MG63 (cell line): ENCODE results near the gene SERPINH1. TPM values are rescaled to one million over a fixed set of nuclear protein-coding genes. Genes with fewer than 3 reads are reported as not detected.
A peak's percentile ranks its signal among the peaks of the same experiment; 100 is the strongest.

Source experiments
- DNase-seq: peaks from one replicate; pipeline ENCODE4 v3.0.0-alpha.2; 2020
- H3K27me3 ChIP-seq: fragments of 250-450 bp; sonication (Bioruptor Pico); 2 replicates; pipeline ENCODE4 v1.5.1; 2020; ENCODE audit warnings: mild to moderate bottlenecking, moderate library complexity
- H3K36me3 ChIP-seq: fragments of 250-450 bp; sonication (Bioruptor Pico); 2 replicates; pipeline ENCODE4 v1.5.1; 2020; ENCODE audit warnings: mild to moderate bottlenecking, moderate library complexity
- H3K4me3 ChIP-seq: fragments of 250-450 bp; sonication (Bioruptor Pico); 2 replicates; pipeline ENCODE4 v1.5.1; 2020; ENCODE audit warnings: mild to moderate bottlenecking, moderate library complexity
- H3K9me3 ChIP-seq: fragments of 250-450 bp; sonication (Bioruptor Pico); 2 replicates; pipeline ENCODE4 v1.5.1; 2020; ENCODE audit warnings: mild to moderate bottlenecking, moderate library complexity
- total RNA-seq: library from RNA; depleted of rRNA; stranded (reverse); fragments of >200 nt; shearing (Covaris generic); gene quantifications from 2 replicates; pipeline ENCODE4 v1.2.3, GENCODE V29; 2014; ENCODE audit warnings: low replicate concordance; rRNA removed

Gene SERPINH1
- total RNA-seq, result 1,157 and 1,275 TPM in 2 replicates

- Histone ChIP-seq H3K36me3 (peaks cover 44% of the 10 kb centered on the region), H3K9me3 (no peaks in the 10 kb centered on the region), H3K4me3 (peak within 1 kb of the TSS; percentile 94), H3K27me3 (no peaks in the 10 kb centered on the region)
- peak; percentile 90 for DNase-seq
Observed at GRCh38 chr11:75562048-75562835, at the start of gene SERPINH1. TSS of gene SERPINH1 (plus strand) at chr11:75562253. CDS start at chr11:75566350, 4,097 bp downstream.

DNA sequence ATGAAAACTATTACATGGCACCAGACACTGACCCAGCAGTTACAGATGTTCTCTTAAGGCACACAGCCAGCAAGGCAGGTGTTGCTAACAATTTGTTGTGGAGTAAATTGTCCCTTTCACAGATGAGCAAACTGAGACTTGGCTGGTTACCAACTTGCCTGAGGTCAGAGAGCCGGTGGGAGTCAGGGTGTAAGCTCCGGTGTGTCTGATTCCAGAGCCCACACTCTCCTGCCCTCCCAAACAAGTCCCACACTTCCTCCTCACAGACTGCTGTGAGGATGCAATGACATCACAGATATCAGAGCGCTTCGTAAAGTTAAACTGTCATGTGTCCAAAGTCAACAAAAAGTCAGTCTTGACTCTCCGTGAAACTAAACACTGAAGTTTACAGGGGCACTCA, 48.8 kb upstream of the SERPINH1 start:
- Histone ChIP-seq H3K9me3 (no peaks in the 10 kb centered on the region), H3K36me3 (no peaks in the 10 kb centered on the region), H3K27me3 (no peaks in the 10 kb centered on the region), H3K4me3 (no peak overlapping the region)
- DNase-seq, result no peak

- Histone ChIP-seq H3K27me3 (no peaks in the 10 kb centered on the region), H3K4me3 (no peak overlapping the region), H3K9me3 (no peaks in the 10 kb centered on the region), H3K36me3 (no peaks in the 10 kb centered on the region)
- DNase-seq, result no peak
Observed at GRCh38 chr11:75514596-75514995, 47.5 kb upstream of the SERPINH1 start.

DNA sequence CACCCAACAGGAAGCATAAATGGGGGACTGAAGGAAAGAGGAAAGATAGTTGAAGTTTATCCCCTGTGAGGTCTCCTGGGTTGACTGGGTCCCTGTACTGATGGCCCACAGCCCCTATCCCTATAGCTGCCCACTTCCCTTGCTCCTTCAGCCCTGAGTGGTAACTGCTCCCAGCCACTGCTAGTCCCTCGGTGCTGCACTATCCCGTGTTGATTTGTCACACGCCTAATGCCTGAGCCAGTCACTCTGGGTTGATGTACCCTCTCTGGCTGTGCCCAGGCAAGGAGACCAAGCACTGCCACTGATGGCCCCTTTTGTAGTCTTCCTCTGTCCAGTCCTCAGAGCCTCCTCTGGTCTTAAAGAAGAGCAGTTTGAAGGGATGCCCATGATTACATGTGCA, 45.9 kb upstream of the SERPINH1 start:
- no peaks in the 10 kb centered on the region for H3K36me3 ChIP-seq
- no peak for DNase-seq
- no peaks in the 10 kb centered on the region for H3K9me3 ChIP-seq
- no peak overlapping the region for H3K4me3 ChIP-seq
- H3K27me3 ChIP-seq, result no peaks in the 10 kb centered on the region

DNA sequence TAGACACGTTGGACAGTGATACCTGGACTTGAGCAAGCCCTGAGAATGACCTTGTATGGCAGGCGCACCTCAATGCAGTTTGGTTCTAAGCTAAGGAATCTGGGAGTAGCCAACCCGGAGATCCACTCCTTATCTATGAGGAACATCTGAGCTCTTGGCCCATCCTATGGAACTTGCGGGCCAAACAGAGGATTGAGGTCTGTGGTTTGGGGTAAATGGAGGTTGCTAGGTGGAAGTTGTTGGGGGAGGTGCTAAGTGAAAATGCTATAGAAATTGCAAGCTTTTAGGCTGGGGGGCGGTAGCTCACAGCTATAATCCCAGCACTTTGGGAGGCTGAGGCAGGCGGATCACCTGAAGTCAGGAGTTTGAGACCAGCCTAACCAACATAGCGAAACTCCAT, 45.2 kb upstream of the SERPINH1 start:
- H3K27me3 ChIP-seq, result no peaks in the 10 kb centered on the region
- no peak for DNase-seq
- no peaks in the 10 kb centered on the region for H3K9me3 ChIP-seq
- H3K36me3 ChIP-seq, result no peaks in the 10 kb centered on the region
- no peak overlapping the region for H3K4me3 ChIP-seq

DNA sequence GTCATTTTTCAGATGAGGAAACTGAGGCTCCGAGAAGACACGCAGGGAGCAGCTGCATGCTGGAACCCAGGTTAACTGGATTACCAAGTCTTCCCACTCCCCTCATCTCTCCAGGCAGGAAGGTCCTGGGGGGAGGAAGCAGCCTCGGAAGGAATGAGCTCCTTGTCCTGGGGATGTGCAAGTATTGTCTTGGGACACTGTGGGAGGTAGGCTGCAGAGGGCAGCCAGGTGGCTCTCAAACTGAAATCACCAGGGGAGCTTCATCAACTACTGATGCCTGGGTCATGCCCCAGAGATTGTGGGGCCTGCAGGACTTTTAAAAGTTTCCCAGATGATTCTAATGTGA, 43.9 kb upstream of the SERPINH1 start:
- no peak overlapping the region for H3K4me3 ChIP-seq
- DNase-seq, result no peak
- H3K9me3 ChIP-seq, result no peaks in the 10 kb centered on the region
- no peaks in the 10 kb centered on the region for H3K27me3 ChIP-seq
- H3K36me3 ChIP-seq, result no peaks in the 10 kb centered on the region

- Histone ChIP-seq H3K36me3 (no peaks in the 10 kb centered on the region), H3K27me3 (no peaks in the 10 kb centered on the region)
- no peak for DNase-seq
Observed at GRCh38 chr11:75518771-75519653, 43.0 kb upstream of the SERPINH1 start.

DNA sequence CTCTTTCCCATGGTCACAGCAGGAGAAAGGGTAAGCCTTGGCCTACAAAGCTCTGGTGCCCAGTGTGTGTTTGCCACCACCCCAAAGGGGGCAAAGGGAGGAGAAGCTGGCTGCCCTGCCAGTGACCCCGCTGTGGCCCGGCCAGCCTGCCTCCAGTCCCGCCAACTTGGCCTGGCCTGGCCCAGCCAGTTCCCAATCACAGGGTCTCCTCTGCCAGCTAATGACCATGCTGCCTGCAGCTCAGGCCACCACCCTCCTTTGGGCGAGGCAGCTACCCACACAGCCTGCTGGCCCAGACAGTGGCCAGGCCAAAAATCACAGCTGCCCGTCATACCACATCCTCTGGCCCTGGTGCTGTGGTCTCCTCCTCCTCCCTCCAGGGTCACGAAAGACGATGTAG, 41.4 kb upstream of the SERPINH1 start:
- peak; percentile 94 for DNase-seq
- peaks cover 4% of the 10 kb centered on the region; the same call in 1 of the 2 replicates for H3K27me3 ChIP-seq
- H3K36me3 ChIP-seq, result no peaks in the 10 kb centered on the region
- no peak overlapping the region for H3K4me3 ChIP-seq
- no peaks in the 10 kb centered on the region for H3K9me3 ChIP-seq

More at GRCh38 chr11:75518771-75519653, 43.0 kb upstream of the SERPINH1 start:
- Histone ChIP-seq H3K9me3 (no peaks in the 10 kb centered on the region), H3K4me3 (no peak overlapping the region)

GRCh38 chr11:75522286-75523044, 39.6 kb upstream of the SERPINH1 start:
- Histone ChIP-seq H3K4me3 (no peak overlapping the region), H3K9me3 (no peaks in the 10 kb centered on the region), H3K36me3 (no peaks in the 10 kb centered on the region), H3K27me3 (peaks cover 4% of the 10 kb centered on the region; the same call in 1 of the 2 replicates)
- no peak for DNase-seq

GRCh38 chr11:75523189-75523588, 38.9 kb upstream of the SERPINH1 start:
- H3K4me3 ChIP-seq, result no peak overlapping the region
- no peaks in the 10 kb centered on the region for H3K36me3 ChIP-seq
- H3K27me3 ChIP-seq, result peaks cover 4% of the 10 kb centered on the region; the same call in 1 of the 2 replicates
- no peak for DNase-seq
- no peaks in the 10 kb centered on the region for H3K9me3 ChIP-seq

DNA sequence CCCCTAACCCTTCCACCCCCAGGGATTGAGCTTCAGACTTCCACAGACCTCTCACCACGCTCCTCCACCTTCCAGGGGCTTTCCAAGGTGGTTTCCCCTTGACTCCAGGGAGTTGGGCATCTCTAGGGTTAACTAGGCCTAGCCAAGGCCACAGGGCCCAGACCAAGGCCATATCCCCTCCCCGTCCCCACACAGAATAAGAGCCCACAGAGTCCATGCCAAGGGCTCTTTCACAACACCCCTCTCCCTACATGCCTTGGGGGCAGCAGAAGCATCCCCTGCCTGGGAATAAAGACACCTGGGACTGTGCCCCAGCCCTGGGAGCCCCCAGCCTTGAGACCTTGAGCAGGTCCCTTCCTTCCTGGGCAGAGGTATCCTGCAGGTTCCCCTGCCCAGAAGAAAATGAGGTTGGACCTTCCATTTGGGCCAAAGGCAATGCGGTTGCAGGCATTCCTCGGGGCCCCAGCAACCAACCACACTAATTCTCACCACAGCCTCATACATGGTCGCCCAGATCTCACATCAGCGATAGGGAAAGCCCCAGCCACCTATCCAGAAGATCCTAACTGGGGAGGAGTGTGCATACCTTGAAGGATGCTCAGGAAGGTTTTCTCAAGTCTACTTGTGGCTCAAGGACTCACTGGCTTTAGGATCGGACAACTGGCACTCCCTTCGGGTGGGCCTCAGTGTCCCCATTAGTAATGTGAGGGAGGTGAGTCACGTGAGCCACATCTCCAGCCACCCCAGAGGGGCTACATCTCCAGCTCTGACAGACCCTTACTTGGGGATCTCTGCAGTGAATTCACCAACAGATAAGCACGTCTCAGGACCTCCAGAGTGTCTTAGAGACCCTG, 38.0 kb upstream of the SERPINH1 start:
- Histone ChIP-seq H3K9me3 (no peaks in the 10 kb centered on the region), H3K4me3 (peak overlapping the region; percentile 56), H3K36me3 (no peaks in the 10 kb centered on the region), H3K27me3 (peaks cover 4% of the 10 kb centered on the region; the same call in 1 of the 2 replicates)
- no peak for DNase-seq

GRCh38 chr11:75524665-75525432, 37.2 kb upstream of the SERPINH1 start:
- peak; percentile 24 for DNase-seq
- no peaks in the 10 kb centered on the region for H3K36me3 ChIP-seq
- no peaks in the 10 kb centered on the region for H3K9me3 ChIP-seq
- H3K4me3 ChIP-seq, result peak overlapping the region; percentile 56
- H3K27me3 ChIP-seq, result peaks cover 4% of the 10 kb centered on the region; the same call in 1 of the 2 replicates

GRCh38 chr11:75525433-75526191, 36.4 kb upstream of the SERPINH1 start, which contains the start of gene GDPD5:
TSS of gene GDPD5 (minus strand) at chr11:75525941. CDS start at chr11:75477735, 48,206 bp downstream.
- peaks cover 4% of the 10 kb centered on the region; the same call in 1 of the 2 replicates for H3K27me3 ChIP-seq
- H3K9me3 ChIP-seq, result no peaks in the 10 kb centered on the region
- H3K4me3 ChIP-seq, result peak within 1 kb of the TSS; percentile 56
- H3K36me3 ChIP-seq, result no peaks in the 10 kb centered on the region
- peak; percentile 78 for DNase-seq

- H3K9me3 ChIP-seq, result no peaks in the 10 kb centered on the region
- no peaks in the 10 kb centered on the region for H3K36me3 ChIP-seq
- DNase-seq, result no peak
- H3K4me3 ChIP-seq, result peak overlapping the region; percentile 56
- H3K27me3 ChIP-seq, result peaks cover 4% of the 10 kb centered on the region; the same call in 1 of the 2 replicates
Observed at GRCh38 chr11:75526192-75526541, 35.9 kb upstream of the SERPINH1 start.
